ENCODE results near the gene ANTXR2.
"Not testable (repeated sequence)": the region's sequence is repeated elsewhere in the genome, so short reads cannot be mapped to it uniquely, and the experiment has no call there.

ANTXR2 gene

GRCh38 chr4:80072744-80073472 lies at the start of gene ANTXR2:
Gene ANTXR2 (minus strand): TSS chr4:80073229. CDS start chr4:80072560, 669 bp downstream.
- DNase-seq: peak; percentile 93

- DNase-seq: not testable (repeated sequence)
Measured at GRCh38 chr4:80121815-80122214, 48.8 kb upstream of the ANTXR2 start.

GRCh38 chr4:80119620-80120019 lies 46.6 kb upstream of the ANTXR2 start:
- not testable (repeated sequence) for DNase-seq

DNA sequence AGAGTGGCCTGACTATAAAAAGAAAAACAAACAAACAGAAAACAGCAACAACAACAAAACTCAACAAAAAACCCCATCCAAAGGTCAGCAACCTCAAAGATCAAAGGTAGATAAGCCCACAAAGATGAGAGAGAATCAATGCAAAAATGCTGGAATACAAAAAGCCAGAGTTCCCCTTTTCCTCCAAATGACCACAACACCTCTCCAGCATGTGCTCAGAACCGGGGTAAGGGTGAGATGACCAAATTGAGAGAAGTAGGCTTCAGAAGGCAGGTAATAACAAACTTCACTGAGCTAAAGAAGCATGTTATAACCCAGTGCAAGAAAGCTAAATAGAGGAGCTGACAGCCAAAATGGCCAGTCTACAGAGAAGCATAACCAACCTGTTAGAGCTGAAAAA lies 43.5 kb upstream of the ANTXR2 start:
- no peak for DNase-seq

DNA sequence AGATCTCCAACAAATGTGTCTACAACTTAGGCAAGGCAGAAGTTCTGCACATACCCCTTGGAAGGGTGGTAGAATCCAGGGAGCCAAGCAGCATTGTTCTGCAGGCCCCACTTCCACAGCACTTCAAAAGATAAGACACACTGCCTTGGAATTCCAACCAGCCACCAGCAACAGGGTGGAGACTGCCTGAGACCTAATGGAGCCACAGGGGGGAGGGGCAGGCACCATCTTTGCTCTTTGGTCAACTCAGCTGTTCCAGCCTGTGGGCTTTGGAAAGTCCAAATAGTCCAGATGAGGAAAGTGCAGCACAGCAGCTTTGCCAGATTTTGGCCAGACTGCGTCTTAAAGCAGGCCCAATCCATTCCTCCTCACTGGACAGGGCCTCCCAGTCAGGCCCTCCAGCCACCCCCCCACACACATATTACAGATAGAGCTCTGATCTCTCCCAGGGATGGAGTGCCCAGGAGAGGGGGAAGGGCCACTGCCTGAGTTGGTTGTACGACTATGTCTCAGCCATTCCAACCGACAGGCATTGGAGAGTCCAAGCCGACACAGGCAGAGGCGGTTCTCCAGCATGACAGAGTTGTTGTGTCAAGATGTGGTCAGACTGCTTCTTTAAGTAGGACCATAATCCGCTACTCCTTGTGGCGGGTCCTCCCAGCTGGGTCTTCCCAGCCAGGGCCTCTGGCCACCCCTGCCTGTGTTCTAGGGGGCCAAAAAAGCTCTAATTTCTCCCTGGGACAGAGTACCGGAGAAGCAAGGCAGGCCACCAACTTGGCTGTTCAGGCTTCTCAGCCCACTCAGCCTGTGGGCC lies 42.5 kb upstream of the ANTXR2 start:
- no peak for DNase-seq

GRCh38 chr4:80114732-80115265 lies 41.8 kb upstream of the ANTXR2 start:
- no peak for DNase-seq

GRCh38 chr4:80113615-80114014 lies 40.6 kb upstream of the ANTXR2 start:
- no peak for DNase-seq

GRCh38 chr4:80112236-80112635 lies 39.2 kb upstream of the ANTXR2 start:
- no peak for DNase-seq

DNA sequence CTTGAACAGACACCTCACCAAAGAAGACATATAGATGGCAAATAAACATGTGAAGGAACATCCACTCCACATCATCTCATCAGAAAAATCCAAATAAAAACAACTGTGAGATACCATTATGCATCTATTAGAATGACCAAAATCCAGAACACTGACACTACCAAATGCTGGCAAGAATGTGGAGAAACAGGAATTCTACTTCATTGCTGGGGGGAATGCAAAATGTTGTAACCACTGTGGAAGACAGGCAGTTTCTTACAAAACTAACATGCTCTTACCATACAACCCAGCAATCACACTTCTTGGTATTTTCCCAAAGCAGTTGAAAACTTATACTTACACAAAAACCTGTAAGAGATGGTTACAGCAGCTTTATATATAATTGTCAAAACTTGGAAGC lies 38.2 kb upstream of the ANTXR2 start:
- DNase-seq: no peak

GRCh38 chr4:80107374-80107773 lies 34.3 kb upstream of the ANTXR2 start:
- no peak for DNase-seq

- DNase-seq: no peak
Measured at GRCh38 chr4:80104927-80105326, 31.9 kb upstream of the ANTXR2 start.

DNA sequence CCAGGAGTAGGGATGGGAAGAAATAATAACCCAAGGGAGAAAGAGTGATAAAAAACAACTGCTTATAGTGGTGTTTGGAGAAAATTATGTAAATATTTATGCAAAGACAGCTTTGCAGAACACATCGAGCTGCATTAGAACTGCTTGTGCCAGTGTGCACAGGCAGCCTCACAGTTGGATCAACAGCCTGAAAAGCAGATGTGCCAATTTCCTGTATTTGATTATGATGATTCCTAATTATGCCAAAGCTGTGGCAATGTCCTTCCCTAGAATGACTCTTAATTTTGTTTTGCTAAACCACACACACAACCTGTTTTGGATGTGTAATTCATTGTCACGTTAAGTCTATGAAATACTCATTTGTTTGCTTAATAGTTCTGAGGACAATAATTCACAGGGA lies 30.6 kb upstream of the ANTXR2 start:
- no peak for DNase-seq

GRCh38 chr4:80101792-80102116 lies 28.7 kb upstream of the ANTXR2 start:
- no peak for DNase-seq

GRCh38 chr4:80101071-80101791 lies 28.2 kb upstream of the ANTXR2 start:
- no peak for DNase-seq

DNA sequence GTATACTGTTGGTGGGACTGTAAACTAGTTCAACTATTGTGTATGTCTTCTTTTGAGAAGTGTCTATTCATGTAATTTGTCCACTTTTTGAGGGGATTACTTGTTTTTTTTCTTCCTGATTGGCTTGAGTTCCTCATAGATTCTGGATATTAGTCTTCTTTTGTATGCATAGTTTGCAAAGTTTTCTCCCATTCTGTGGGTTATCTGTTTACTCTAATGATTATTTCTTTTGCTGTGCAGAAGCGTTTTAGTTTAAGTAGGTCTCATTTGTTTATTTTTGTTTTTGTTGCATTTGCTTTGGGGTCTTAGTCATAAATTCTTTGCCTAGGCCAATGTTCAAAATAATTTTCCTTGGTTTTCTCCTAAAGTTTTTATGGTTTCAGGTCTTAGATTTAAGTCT lies 26.6 kb upstream of the ANTXR2 start:
- DNase-seq: no peak

DNA sequence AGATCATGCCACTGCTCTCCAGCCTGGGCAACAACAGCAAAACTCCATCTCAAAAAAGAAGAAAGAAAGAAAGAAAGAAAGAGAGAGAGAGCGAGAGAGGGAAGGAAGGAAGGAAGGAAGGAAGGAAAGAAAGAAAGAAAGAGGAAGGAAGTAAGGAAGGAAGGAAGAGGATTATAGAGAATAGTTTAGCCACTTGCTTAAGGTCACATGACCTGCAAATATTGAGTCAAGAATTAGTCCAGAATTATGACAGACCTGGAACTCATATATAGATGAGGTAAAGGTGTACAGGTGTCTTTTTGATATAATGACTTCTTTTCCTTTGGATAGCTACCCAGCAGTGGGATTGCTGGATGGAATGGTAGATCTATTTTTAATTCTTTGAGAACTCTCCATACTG lies 25.6 kb upstream of the ANTXR2 start:
- no peak for DNase-seq

GRCh38 chr4:80097400-80098177 lies 24.6 kb upstream of the ANTXR2 start:
- DNase-seq: no peak

- DNase-seq: no peak
Measured at GRCh38 chr4:80096175-80096850, 23.3 kb upstream of the ANTXR2 start.

- no peak for DNase-seq
Measured at GRCh38 chr4:80094191-80094590, 21.2 kb upstream of the ANTXR2 start.

DNA sequence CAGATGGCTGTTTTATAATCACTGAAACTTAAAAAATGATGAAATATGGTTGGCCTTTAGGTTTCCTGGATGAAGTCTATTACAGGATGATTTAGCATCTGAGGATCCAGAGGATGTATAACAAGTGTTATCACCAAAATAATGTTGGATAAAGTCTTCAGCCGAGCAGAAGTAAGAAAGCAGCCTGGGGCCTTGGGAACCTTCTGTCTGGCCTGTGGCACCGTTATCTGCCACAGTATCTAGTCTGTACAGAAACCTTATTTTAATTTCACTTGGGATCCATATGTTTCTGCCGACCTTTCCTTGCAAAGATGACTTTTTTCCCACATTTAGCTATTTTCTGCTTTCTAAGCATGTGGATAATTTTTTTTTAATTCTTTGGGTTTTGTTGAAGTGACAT lies 20.5 kb upstream of the ANTXR2 start:
- DNase-seq: no peak

DNA sequence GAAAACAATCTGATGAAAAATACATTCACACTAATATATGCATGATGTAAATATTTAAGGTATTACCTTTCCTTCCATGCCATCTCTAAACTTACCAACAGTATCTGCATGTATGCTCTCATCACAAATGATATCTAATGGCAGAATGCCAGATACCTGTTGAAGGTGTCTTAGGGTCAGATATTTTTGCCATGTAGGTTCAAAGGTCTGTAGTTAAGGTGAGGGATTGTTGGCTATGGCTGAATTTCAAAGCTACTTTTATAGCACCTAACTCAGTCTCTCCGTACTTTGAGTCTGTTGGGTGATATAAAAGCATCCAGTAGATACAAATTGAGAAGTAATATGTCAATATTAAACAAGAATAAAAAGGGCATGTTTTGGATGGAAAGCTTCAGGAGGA lies 19.8 kb upstream of the ANTXR2 start:
- DNase-seq: no peak

DNA sequence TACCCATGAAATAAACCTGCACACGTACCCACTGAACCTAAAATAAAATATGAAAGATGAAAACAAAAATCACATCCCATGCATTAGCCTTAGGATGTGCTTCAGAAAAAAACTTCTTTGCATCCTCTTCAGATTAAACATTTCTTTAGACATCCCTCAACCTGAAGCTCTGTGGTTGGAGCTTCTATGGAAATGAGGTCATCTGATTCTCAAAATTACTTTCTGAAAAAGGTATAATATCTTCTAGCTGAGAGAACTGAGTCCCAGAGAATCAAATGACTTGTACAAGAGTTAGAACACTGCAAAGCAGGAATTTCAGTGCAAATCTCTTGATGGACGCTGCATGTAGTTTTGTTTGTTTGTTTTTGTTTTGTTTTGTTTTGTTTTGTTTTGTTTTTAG lies 19.1 kb upstream of the ANTXR2 start:
- no peak for DNase-seq
